GM13976 (cell line): Measurements from ENCODE around the gene NTN5.
A peak's percentile ranks its signal among the peaks of the same experiment; 100 is the strongest.
"Not testable (repeated sequence)": the region's sequence is repeated elsewhere in the genome, so short reads cannot be mapped to it uniquely, and the experiment has no call there.

Source experiments
- DNase-seq: peaks from one replicate; pipeline ENCODE4 v3.0.0; 2012; ENCODE audit warnings: low spot score
- in situ Hi-C: fragments of 300-500 bp; cut with MboI; formaldehyde crosslinking; loops from one replicate; pipeline ENCODE4 v1.12.0; 2022; ENCODE audit warnings: low sequenced_read_pairs, mixed read lengths, inconsistent platforms; ENCODE audit not compliant: unreplicated experiment
- TF ChIP-seq, protein P1 (sequence below): IDR thresholded peaks from 2 replicates; pipeline ENCODE4 v1.5.1; 2012; ENCODE audit warnings: borderline replicate concordance, mild to moderate bottlenecking; ENCODE audit not compliant: insufficient read depth; ENCODE audit errors: extremely low read depth, missing control alignments, control extremely low read depth

NTN5 gene

DNA sequence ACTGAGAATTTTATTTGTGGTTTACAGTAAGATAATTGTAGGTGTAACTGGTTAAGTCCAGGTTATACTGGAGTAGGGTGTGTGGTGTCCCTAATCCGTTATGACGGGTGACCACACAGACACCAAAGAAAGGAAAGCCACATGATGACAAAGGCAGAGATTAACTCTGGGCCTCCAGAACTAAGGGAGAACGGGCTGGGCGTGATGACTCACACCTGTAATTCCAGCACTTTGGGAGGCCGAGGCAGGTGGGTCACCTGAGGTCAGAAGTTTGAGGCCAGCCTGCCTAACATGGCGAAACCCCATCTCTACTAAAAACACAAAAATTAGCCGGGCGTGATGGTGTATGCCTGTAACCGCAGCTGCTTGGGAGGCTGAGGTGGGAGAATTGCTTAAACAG lies 12.8 kb upstream of the NTN5 start:
- no peak for DNase-seq
- TF ChIP-seq, protein P1, sequence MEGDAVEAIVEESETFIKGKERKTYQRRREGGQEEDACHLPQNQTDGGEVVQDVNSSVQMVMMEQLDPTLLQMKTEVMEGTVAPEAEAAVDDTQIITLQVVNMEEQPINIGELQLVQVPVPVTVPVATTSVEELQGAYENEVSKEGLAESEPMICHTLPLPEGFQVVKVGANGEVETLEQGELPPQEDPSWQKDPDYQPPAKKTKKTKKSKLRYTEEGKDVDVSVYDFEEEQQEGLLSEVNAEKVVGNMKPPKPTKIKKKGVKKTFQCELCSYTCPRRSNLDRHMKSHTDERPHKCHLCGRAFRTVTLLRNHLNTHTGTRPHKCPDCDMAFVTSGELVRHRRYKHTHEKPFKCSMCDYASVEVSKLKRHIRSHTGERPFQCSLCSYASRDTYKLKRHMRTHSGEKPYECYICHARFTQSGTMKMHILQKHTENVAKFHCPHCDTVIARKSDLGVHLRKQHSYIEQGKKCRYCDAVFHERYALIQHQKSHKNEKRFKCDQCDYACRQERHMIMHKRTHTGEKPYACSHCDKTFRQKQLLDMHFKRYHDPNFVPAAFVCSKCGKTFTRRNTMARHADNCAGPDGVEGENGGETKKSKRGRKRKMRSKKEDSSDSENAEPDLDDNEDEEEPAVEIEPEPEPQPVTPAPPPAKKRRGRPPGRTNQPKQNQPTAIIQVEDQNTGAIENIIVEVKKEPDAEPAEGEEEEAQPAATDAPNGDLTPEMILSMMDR, result no peak
- in situ Hi-C loops, result no loop called here

DNA sequence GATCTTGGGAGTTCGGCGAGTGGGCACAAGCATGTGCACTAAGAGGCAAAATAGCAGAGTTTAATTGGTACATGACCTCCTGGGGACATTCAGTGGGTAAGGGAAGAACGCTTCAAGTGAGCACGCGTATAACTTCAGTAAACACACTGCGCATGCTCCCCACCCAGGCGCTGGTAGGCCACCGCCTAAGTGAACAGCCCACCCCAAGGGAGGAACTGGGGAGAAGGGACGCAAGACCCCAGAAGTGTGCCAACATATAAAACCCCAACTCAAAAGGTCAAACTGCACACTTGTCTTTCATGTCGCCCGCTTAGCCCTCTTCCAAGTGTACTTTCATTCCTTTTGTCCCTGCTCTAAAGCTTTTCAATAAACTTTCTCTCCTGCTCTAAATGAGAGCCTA lies 10.5 kb upstream of the NTN5 start:
- DNase-seq, result no peak
- in situ Hi-C loops, result no loop called here

DNA sequence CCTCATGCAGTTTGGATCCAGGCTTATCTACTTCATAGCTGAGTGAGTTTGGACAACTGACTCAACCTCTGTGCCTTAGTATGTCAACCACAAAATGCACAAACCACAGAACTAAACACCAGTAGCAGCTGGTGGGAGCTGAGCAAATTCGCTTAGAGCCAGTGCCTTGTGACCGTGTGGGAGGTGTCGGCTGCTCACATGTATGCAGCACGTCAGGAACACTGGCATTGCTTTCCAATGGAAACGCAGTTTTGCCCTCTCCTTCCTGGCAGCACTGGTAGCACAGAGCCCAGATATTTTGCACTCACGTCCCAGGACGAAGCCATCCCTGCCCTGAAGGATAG lies 8.3 kb upstream of the NTN5 start:
- peak; percentile 64 for DNase-seq
- TF ChIP-seq, protein P1, result no peak
- in situ Hi-C loops, result no loop called here

More for the DNA sequence above, 10.5 kb upstream of the NTN5 start:
- TF ChIP-seq, protein P1, result no peak

DNA sequence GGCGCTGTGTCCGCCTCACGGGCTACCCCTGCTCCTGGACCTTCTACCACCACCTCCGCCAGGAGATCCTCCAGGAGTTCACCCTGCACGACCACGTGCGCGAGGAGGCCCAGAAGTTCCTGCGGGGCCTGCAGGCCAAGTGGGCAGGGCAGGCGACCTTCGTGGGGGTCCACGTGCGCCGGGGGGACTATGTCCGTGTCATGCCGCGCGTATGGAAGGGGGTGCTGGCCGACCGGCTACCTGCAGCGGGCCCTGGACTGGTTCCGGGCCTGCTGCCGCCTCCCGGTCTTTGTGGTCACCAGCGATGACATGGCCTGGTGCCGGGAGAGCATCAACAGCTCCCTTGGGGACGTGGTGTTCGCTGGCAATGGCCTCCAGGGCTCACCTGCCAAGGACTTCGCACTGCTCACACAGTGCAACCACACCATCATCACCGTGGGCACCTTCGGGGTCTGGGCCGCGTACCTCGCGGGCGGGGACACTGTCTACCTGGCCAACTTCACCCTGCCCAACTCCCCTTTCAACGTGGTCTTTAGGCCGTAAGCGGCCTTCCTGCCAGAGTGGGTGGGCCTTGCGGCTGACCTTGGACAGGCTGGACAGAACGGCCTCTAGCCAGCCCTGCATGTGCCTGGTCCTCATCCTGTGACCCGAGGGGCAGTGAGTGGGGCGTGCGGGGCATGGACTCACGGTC lies 7.8 kb upstream of the NTN5 start:
- TF ChIP-seq, protein P1, result no peak
- peak; percentile 25 for DNase-seq
- in situ Hi-C loops, result no loop called here

DNA sequence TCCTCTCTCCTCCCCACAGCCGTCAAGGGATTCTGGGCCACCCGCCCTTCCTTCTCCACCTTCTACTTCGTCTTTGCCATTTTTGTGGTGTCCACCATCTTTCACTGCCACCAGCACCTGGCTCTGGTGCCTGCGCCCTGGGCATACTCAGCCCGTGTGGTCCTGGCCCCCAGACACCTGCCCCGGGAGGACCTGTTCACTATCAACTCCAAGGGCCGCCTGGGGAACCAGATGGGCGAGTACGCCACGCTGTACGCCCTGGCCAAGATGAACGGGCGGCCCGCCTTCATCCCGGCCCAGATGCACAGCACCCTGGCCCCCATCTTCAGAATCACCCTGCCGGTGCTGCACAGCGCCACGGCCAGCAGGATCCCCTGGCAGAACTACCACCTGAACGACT lies 7.2 kb upstream of the NTN5 start:
- in situ Hi-C loops, result not testable (repeated sequence)

GRCh38 chr19:48678201-48678600 lies 5.4 kb upstream of the NTN5 start:
- TF ChIP-seq, protein P1, result no peak
- peak; percentile 17 for DNase-seq
- in situ Hi-C loops, result no loop called here

More for the DNA sequence above, 7.2 kb upstream of the NTN5 start:
- DNase-seq, result not testable (repeated sequence)

- in situ Hi-C loops, result no loop called here
- TF ChIP-seq, protein P1, result no peak
- DNase-seq, result no peak
Measured at GRCh38 chr19:48676887-48677286, 4.1 kb upstream of the NTN5 start.
